PC-3 (cell line): ENCODE measurements around the gene SYCN. TPM values are rescaled to one million over a fixed set of nuclear protein-coding genes. Genes with fewer than 3 reads are reported as not detected.
A peak's percentile ranks its signal among the peaks of the same experiment; 100 is the strongest.

Experiments
- ATAC-seq: fragments of 200-7000 bp; cut with Tn5 transposase; 2 replicates; pipeline ENCODE4 v1.9.1; 2020; ENCODE audit warnings: mild to moderate bottlenecking, moderate library complexity
- BruUV-seq: library from RNA; stranded (reverse); fragments of 400-500 nt; replicated peaks from 2 replicates; lab custom pipeline; 2021; lab: Mats Ljungman, UMichigan
- CTCF ChIA-PET: fragments of 300-600 bp; sonication (Branson Sonifier 250); formaldehyde crosslinking; loops from one replicate; lab custom pipeline; 2022; ENCODE audit warnings: antibody characterized with exemption; lab: Charles Lee
- POLR2A ChIA-PET: fragments of 300-600 bp; sonication (Branson Sonifier 250); formaldehyde crosslinking; loops from one replicate; lab custom pipeline; 2022; ENCODE audit warnings: antibody characterized with exemption; ENCODE audit not compliant: unreplicated experiment; lab: Charles Lee
- DNase-seq: peaks from one replicate; pipeline ENCODE4 v3.0.0-alpha.2; 2015
- H2AFZ ChIP-seq: fragments of 300-600 bp; sonication (generic); 2 replicates; pipeline ENCODE4 v1.6.0; 2016; ENCODE audit warnings: antibody characterized with exemption, low read length
- H3F3A ChIP-seq: fragments of 300-600 bp; sonication (generic); one replicate; pipeline ENCODE4 v1.6.0; 2017; ENCODE audit warnings: antibody characterized with exemption, low read length, control low read depth, mild to moderate bottlenecking; ENCODE audit not compliant: unreplicated experiment
- H3K27ac ChIP-seq: fragments of 300-600 bp; sonication (generic); 2 replicates; pipeline ENCODE4 v1.5.1; 2016; ENCODE audit warnings: mild to moderate bottlenecking, low read length
- H3K27me3 ChIP-seq: fragments of 300-600 bp; sonication (generic); 2 replicates; pipeline ENCODE4 v1.6.1; 2016; ENCODE audit warnings: low read length, mixed read lengths
- H3K36me3 ChIP-seq: fragments of 300-600 bp; sonication (generic); 2 replicates; pipeline ENCODE4 v1.6.1; 2016; ENCODE audit warnings: low read depth, mixed run types, low read length, mixed read lengths
- H3K4me1 ChIP-seq: fragments of 300-600 bp; sonication (generic); 2 replicates; pipeline ENCODE4 v1.5.1; 2016; ENCODE audit warnings: low read length; ENCODE audit not compliant: insufficient read depth
- H3K4me2 ChIP-seq: fragments of 300-600 bp; sonication (generic); 2 replicates; pipeline ENCODE4 v1.6.0; 2016; ENCODE audit warnings: low read length
- H3K4me3 ChIP-seq: fragments of 300-600 bp; sonication (generic); 2 replicates; pipeline ENCODE4 v1.5.1; 2016; ENCODE audit warnings: mild to moderate bottlenecking, low read length, mixed read lengths
- H3K79me2 ChIP-seq: fragments of 300-600 bp; sonication (generic); 2 replicates; pipeline ENCODE4 v1.6.1; 2017; ENCODE audit warnings: low read length, mixed read lengths
- H3K9ac ChIP-seq: fragments of 300-600 bp; sonication (generic); 2 replicates; pipeline ENCODE4 v1.6.0; 2016; ENCODE audit warnings: mild to moderate bottlenecking, low read length
- H3K9me2 ChIP-seq: fragments of 300-600 bp; sonication (generic); replicated peaks from 2 replicates; pipeline ENCODE4 v1.6.1; 2016; ENCODE audit warnings: mixed run types, low read length, mixed read lengths
- H3K9me3 ChIP-seq: fragments of 300-600 bp; sonication (generic); 2 replicates; pipeline ENCODE4 v1.6.1; 2016; ENCODE audit warnings: low read length, mixed read lengths
- H4K20me1 ChIP-seq: fragments of 300-600 bp; sonication (generic); 2 replicates; pipeline ENCODE4 v1.6.1; 2016; ENCODE audit warnings: low read length, mixed read lengths
- CTCF ChIP-seq: fragments of 300-600 bp; sonication (generic); conservative IDR thresholded peaks from 2 replicates; pipeline ENCODE4 v1.5.1; 2017; ENCODE audit warnings: antibody characterized with exemption, low read depth, mild to moderate bottlenecking, low read length
- EZH2 ChIP-seq: fragments of 300-600 bp; sonication (generic); IDR thresholded peaks from one replicate; pipeline ENCODE4 v1.6.1; 2017; ENCODE audit warnings: antibody characterized with exemption, mild to moderate bottlenecking, low read length; ENCODE audit not compliant: unreplicated experiment
- EZH2phosphoT487 ChIP-seq: fragments of 300-600 bp; sonication (generic); IDR thresholded peaks from 2 replicates; pipeline ENCODE4 v1.6.1; 2018; ENCODE audit warnings: mild to moderate bottlenecking, antibody characterized with exemption, low read length, borderline replicate concordance
- intact Hi-C: fragments of 100-400 bp; cut with micrococcal nuclease; formaldehyde crosslinking; loops from 2 replicates; pipeline ENCODE4 v1.9.0; 2023
- total RNA-seq: library from RNA; depleted of rRNA; stranded (reverse); fragments of >200 nt; gene quantifications from 2 replicates; pipeline ENCODE4 v1.2.3, GENCODE V29; 2014

SYCN gene
- total RNA-seq, 1 experiment from 2014 or later = not detected

GRCh38 chr19:39157275-39157996 is 46.6 kb downstream of the SYCN start:
- no peak for TF ChIP-seq CTCF
- Histone ChIP-seq H3F3A (no peaks in the 10 kb centered on the region), H3K9ac (no peak overlapping the region), H3K9me3 (no peaks in the 10 kb centered on the region), H3K27ac (no peak overlapping the region), H3K27me3 (no peaks in the 10 kb centered on the region), H2AFZ (no peak overlapping the region), H3K4me2 (no peak overlapping the region), H3K79me2 (peaks cover 67% of the 10 kb centered on the region), H3K9me2 (no peaks in the 10 kb centered on the region), H3K4me3 (no peak overlapping the region), H4K20me1 (no peaks in the 10 kb centered on the region), H3K4me1 (peaks cover 46% of the 10 kb centered on the region), H3K36me3 (no peaks in the 10 kb centered on the region)
- POLR2A ChIA-PET = no interaction called here
- ATAC-seq (no peak), DNase-seq (no peak)
- CTCF ChIA-PET = no interaction called here
- intact Hi-C loops = no loop called here
- BruUV-seq = no TSS peak

GRCh38 chr19:39156326-39157230 is 47.5 kb downstream of the SYCN start:
- CTCF ChIA-PET = interaction anchor here (0.5 kb wide), 1 partner anchor 30 kb away, joined by 4 read pairs; no protein-coding TSS in a partner anchor
- H3K79me2 ChIP-seq = peaks cover 67% of the 10 kb centered on the region

More at GRCh38 chr19:39156326-39157230, 47.5 kb downstream of the SYCN start:
- Histone ChIP-seq H3K27me3 (no peaks in the 10 kb centered on the region), H3F3A (no peaks in the 10 kb centered on the region), H3K9me3 (no peaks in the 10 kb centered on the region), H3K9ac (no peak overlapping the region), H3K36me3 (no peaks in the 10 kb centered on the region), H3K4me1 (peaks cover 46% of the 10 kb centered on the region), H3K4me3 (no peak overlapping the region), H3K27ac (no peak overlapping the region), H3K9me2 (no peaks in the 10 kb centered on the region), H4K20me1 (no peaks in the 10 kb centered on the region), H2AFZ (no peak overlapping the region), H3K4me2 (peak overlapping the region; percentile 34; the same call in 1 of the 2 replicates)
- intact Hi-C loops = no loop called here
- POLR2A ChIA-PET = no interaction called here
- BruUV-seq = no TSS peak
- peak; percentile 32 for ATAC-seq
- DNase-seq = peak; percentile 25
- no peak for TF ChIP-seq EZH2
- no peak for TF ChIP-seq CTCF
- no peak for TF ChIP-seq EZH2phosphoT487
